HG03039 (cell line): Measurements from ENCODE around the gene SPRN.
"Not testable (repeated sequence)": the region's sequence is repeated elsewhere in the genome, so short reads cannot be mapped to it uniquely, and the experiment has no call there.

Source experiments
- ATAC-seq: cut with Tn5 transposase; IDR thresholded peaks from one replicate; pipeline ENCODE4 v1.9.1; 2021; ENCODE audit warnings: mild to moderate bottlenecking, moderate library complexity; ENCODE audit not compliant: unreplicated experiment

The SPRN gene

GRCh38 chr10:133424601-133425000, at the start of gene SPRN:
SPRN (minus strand) TSS chr10:133424625; CDS start chr10:133423681, 944 bp downstream.
- ATAC-seq: not testable (repeated sequence)

GRCh38 chr10:133474027-133474426, 49.6 kb upstream of the SPRN start:
- no peak for ATAC-seq

- ATAC-seq: no peak
These were observed 48.8 kb upstream of the SPRN start for GRCh38 chr10:133473270-133473669.

GRCh38 chr10:133471300-133472109, 47.1 kb upstream of the SPRN start:
- no peak for ATAC-seq

GRCh38 chr10:133469205-133469604, 44.8 kb upstream of the SPRN start:
- ATAC-seq: not testable (repeated sequence)

- no peak for ATAC-seq
These were observed 43.0 kb upstream of the SPRN start for GRCh38 chr10:133467286-133467911.

- ATAC-seq: no peak
These were observed 42.4 kb upstream of the SPRN start for GRCh38 chr10:133466683-133467275.

- ATAC-seq: no peak
These were observed 41.6 kb upstream of the SPRN start for GRCh38 chr10:133465950-133466474.

- ATAC-seq: no peak
These were observed 40.9 kb upstream of the SPRN start for GRCh38 chr10:133465191-133465949.

- no peak for ATAC-seq
These were observed 40.2 kb upstream of the SPRN start for GRCh38 chr10:133464582-133465031.

GRCh38 chr10:133462512-133463305, 38.3 kb upstream of the SPRN start:
- ATAC-seq: no peak

- no peak for ATAC-seq
These were observed 37.4 kb upstream of the SPRN start for GRCh38 chr10:133461841-133462240.

GRCh38 chr10:133461027-133461426, 36.6 kb upstream of the SPRN start:
- ATAC-seq: no peak

- ATAC-seq: no peak
These were observed 35.9 kb upstream of the SPRN start for GRCh38 chr10:133460208-133460769.

GRCh38 chr10:133459454-133460207, 35.2 kb upstream of the SPRN start:
- ATAC-seq: no peak

- no peak for ATAC-seq
These were observed 34.5 kb upstream of the SPRN start for GRCh38 chr10:133458710-133459453.

- no peak for ATAC-seq
These were observed 33.7 kb upstream of the SPRN start for GRCh38 chr10:133458021-133458709.
